Lower leg skin (tissue), 3 donors: ENCODE results near the gene GSTCD.

ENCODE experiments used
- POLR2A ChIP-seq, 2 donors: fragments of 450-650 bp; IDR thresholded peaks; one replicate each; pipeline ENCODE4 v1.6.1; 2016 to 2017; ENCODE audit warnings: antibody characterized with exemption in 2 of 2, mild to moderate bottlenecking in 1 of 2, moderate library complexity in 1 of 2
- TF ChIP-seq, protein P1 (sequence below), 3 donors: fragments of 450-650 bp; IDR thresholded peaks; one replicate each; pipeline ENCODE4 v1.5.1; 2016; ENCODE audit warnings: antibody characterized with exemption in 3 of 3, mild to moderate bottlenecking in 3 of 3, moderate library complexity in 2 of 3

DNA sequence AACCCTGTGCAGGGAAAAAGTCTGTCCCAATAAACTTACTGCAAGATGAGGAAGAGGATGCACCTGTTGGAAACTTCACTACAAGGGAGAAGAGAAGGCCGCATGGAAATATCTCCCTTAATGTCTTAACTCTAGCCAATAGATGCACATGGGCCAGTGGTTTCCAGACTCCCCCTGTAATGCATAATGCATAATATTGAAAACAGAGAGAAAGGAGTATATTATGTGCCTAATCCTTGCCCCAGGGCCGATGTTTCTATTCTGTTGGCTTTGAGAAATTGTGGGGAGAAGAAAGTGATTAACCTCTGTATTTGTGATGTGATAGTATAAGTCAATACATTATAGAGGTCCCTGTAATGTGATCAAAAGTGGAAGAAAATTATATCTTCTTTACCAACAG, 37.3 kb upstream of the GSTCD start:
- TF ChIP-seq, protein P1, sequence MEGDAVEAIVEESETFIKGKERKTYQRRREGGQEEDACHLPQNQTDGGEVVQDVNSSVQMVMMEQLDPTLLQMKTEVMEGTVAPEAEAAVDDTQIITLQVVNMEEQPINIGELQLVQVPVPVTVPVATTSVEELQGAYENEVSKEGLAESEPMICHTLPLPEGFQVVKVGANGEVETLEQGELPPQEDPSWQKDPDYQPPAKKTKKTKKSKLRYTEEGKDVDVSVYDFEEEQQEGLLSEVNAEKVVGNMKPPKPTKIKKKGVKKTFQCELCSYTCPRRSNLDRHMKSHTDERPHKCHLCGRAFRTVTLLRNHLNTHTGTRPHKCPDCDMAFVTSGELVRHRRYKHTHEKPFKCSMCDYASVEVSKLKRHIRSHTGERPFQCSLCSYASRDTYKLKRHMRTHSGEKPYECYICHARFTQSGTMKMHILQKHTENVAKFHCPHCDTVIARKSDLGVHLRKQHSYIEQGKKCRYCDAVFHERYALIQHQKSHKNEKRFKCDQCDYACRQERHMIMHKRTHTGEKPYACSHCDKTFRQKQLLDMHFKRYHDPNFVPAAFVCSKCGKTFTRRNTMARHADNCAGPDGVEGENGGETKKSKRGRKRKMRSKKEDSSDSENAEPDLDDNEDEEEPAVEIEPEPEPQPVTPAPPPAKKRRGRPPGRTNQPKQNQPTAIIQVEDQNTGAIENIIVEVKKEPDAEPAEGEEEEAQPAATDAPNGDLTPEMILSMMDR (IDR thresholded peaks at IDR 0.05) = no peak
- no peak for TF ChIP-seq POLR2A (IDR thresholded peaks at IDR 0.05)
